Measurements from ENCODE around the gene MUC21. TPM values are rescaled to one million over a fixed set of nuclear protein-coding genes. Genes with fewer than 3 reads are reported as not detected.
A peak's percentile ranks its signal among the peaks of the same experiment; 100 is the strongest.

MUC21 gene
- total RNA-seq, 1 donor from 2014 or later: not detected

- Mint-ChIP-seq H3K27me3 (ENCODE audit: unreplicated experiment) (peaks cover 2% of the 10 kb centered on the region), H3K4me3 (ENCODE audit: unreplicated experiment) (no peak overlapping the region), H3K9me3 (ENCODE audit: unreplicated experiment) (peaks cover 7% of the 10 kb centered on the region), H3K4me1 (ENCODE audit: low read depth, unreplicated experiment) (no peaks in the 10 kb centered on the region), H3K36me3 (ENCODE audit: unreplicated experiment) (peaks cover 10% of the 10 kb centered on the region), H3K27ac (ENCODE audit: unreplicated experiment) (no peak overlapping the region)
- DNase-seq: no peak
- no peak for TF ChIP-seq CTCF (IDR thresholded peaks at IDR 0.05; ENCODE audit: partially characterized antibody, unreplicated experiment)
These were observed 34.7 kb upstream of the MUC21 start for GRCh38 chr6:30948811-30949210.

GRCh38 chr6:30951907-30952469, 31.5 kb upstream of the MUC21 start:
- peaks cover 15% of the 10 kb centered on the region for H3K36me3 Mint-ChIP-seq (ENCODE audit: unreplicated experiment)
- H3K4me3 Mint-ChIP-seq (ENCODE audit: unreplicated experiment): no peak overlapping the region
- no peak for DNase-seq
- no peak overlapping the region for H3K27ac Mint-ChIP-seq (ENCODE audit: unreplicated experiment)
- H3K9me3 Mint-ChIP-seq (ENCODE audit: unreplicated experiment): peaks cover 12% of the 10 kb centered on the region
- H3K27me3 Mint-ChIP-seq (ENCODE audit: unreplicated experiment): peaks cover 5% of the 10 kb centered on the region
- no peak for TF ChIP-seq CTCF (IDR thresholded peaks at IDR 0.05; ENCODE audit: partially characterized antibody, unreplicated experiment)
- peaks cover 5% of the 10 kb centered on the region for H3K4me1 Mint-ChIP-seq (ENCODE audit: low read depth, unreplicated experiment)

- H3K27ac Mint-ChIP-seq (ENCODE audit: unreplicated experiment): peak overlapping the region; percentile 24
These were observed 28.7 kb upstream of the MUC21 start for GRCh38 chr6:30954631-30955366.

GRCh38 chr6:30955367-30956042, 28.0 kb upstream of the MUC21 start:
- peak; percentile 52 for DNase-seq
- peaks cover 5% of the 10 kb centered on the region for H3K27me3 Mint-ChIP-seq (ENCODE audit: unreplicated experiment)
- H3K4me3 Mint-ChIP-seq (ENCODE audit: unreplicated experiment): peak overlapping the region; percentile 83
- H3K27ac Mint-ChIP-seq (ENCODE audit: unreplicated experiment): no peak overlapping the region
- TF ChIP-seq CTCF (IDR thresholded peaks at IDR 0.05; ENCODE audit: partially characterized antibody, unreplicated experiment): no peak
- peaks cover 5% of the 10 kb centered on the region for H3K4me1 Mint-ChIP-seq (ENCODE audit: low read depth, unreplicated experiment)
- H3K9me3 Mint-ChIP-seq (ENCODE audit: unreplicated experiment): peaks cover 12% of the 10 kb centered on the region
- peaks cover 15% of the 10 kb centered on the region for H3K36me3 Mint-ChIP-seq (ENCODE audit: unreplicated experiment)

More at GRCh38 chr6:30954631-30955366, 28.7 kb upstream of the MUC21 start:
- DNase-seq: no peak
- peaks cover 5% of the 10 kb centered on the region for H3K27me3 Mint-ChIP-seq (ENCODE audit: unreplicated experiment)
- peak overlapping the region; percentile 82 for H3K4me3 Mint-ChIP-seq (ENCODE audit: unreplicated experiment)
- peaks cover 12% of the 10 kb centered on the region for H3K9me3 Mint-ChIP-seq (ENCODE audit: unreplicated experiment)
- peaks cover 15% of the 10 kb centered on the region for H3K36me3 Mint-ChIP-seq (ENCODE audit: unreplicated experiment)
- no peak for TF ChIP-seq CTCF (IDR thresholded peaks at IDR 0.05; ENCODE audit: partially characterized antibody, unreplicated experiment)
- peaks cover 5% of the 10 kb centered on the region for H3K4me1 Mint-ChIP-seq (ENCODE audit: low read depth, unreplicated experiment)
